HPDE6-E6E7 (cell line): ENCODE data around the gene CXCR1.
A peak's percentile ranks its signal among the peaks of the same experiment; 100 is the strongest.
"Not testable (repeated sequence)": the region's sequence is repeated elsewhere in the genome, so short reads cannot be mapped to it uniquely, and the experiment has no call there.

Experiments used
- DNase-seq: peaks from one replicate; pipeline ENCODE4 v3.0.0; 2011; ENCODE audit warnings: missing footprints; ENCODE audit errors: extremely low spot score

The CXCR1 gene

GRCh38 chr2:218161644-218162043 lies 5.1 kb downstream of the CXCR1 start:
- DNase-seq = no peak

GRCh38 chr2:218155953-218156479 lies 10.7 kb downstream of the CXCR1 start:
- no peak for DNase-seq

- peak; percentile 88 for DNase-seq
These were observed 14.0 kb downstream of the CXCR1 start for GRCh38 chr2:218152777-218153176.

- DNase-seq = peak; percentile 36
These were observed 14.6 kb downstream of the CXCR1 start for GRCh38 chr2:218152172-218152571.

GRCh38 chr2:218149848-218150440 lies 16.8 kb downstream of the CXCR1 start:
- DNase-seq = no peak

GRCh38 chr2:218149098-218149497 lies 17.7 kb downstream of the CXCR1 start:
- DNase-seq = no peak

GRCh38 chr2:218146056-218146455 lies 20.7 kb downstream of the CXCR1 start:
- no peak for DNase-seq

GRCh38 chr2:218145124-218145523 lies 21.6 kb downstream of the CXCR1 start:
- DNase-seq = no peak

GRCh38 chr2:218138047-218138446 lies 28.7 kb downstream of the CXCR1 start:
- DNase-seq = no peak

GRCh38 chr2:218137514-218137913 lies 29.2 kb downstream of the CXCR1 start:
- DNase-seq = no peak

GRCh38 chr2:218130822-218131221 lies 35.9 kb downstream of the CXCR1 start:
- no peak for DNase-seq

- DNase-seq = no peak
These were observed 36.4 kb downstream of the CXCR1 start for GRCh38 chr2:218130377-218130776.

- DNase-seq = no peak
These were observed 37.2 kb downstream of the CXCR1 start for GRCh38 chr2:218129458-218130135.

- no peak for DNase-seq
These were observed 37.8 kb downstream of the CXCR1 start for GRCh38 chr2:218128781-218129457.

- DNase-seq = no peak
These were observed 38.8 kb downstream of the CXCR1 start for GRCh38 chr2:218127929-218128455.

GRCh38 chr2:218125626-218126080 lies 41.1 kb downstream of the CXCR1 start, which contains the start of gene CXCR2:
Gene CXCR2, plus strand, starts transcription at chr2:218126028. Its CDS starts 8,774 bp downstream, at chr2:218134802.
- DNase-seq = peak; percentile 21

GRCh38 chr2:218125095-218125494 lies 41.7 kb downstream of the CXCR1 start:
- no peak for DNase-seq

GRCh38 chr2:218123986-218124385 lies 42.8 kb downstream of the CXCR1 start:
- no peak for DNase-seq

- not testable (repeated sequence) for DNase-seq
These were observed 44.5 kb downstream of the CXCR1 start for GRCh38 chr2:218122286-218122685.

GRCh38 chr2:218121789-218122188 lies 45.0 kb downstream of the CXCR1 start:
- DNase-seq = not testable (repeated sequence)
